HEK293 (cell line): ENCODE data around the gene SNORC.

ENCODE experiments used
- ZBTB49 ChIP-seq: fragments of 450-650 bp; formaldehyde crosslinking; IDR thresholded peaks from 2 replicates; pipeline ENCODE4 v1.5.1; 2016; ENCODE audit warnings: missing biosample characterization, missing genetic modification characterization, low read depth
- ZNF354C ChIP-seq: fragments of 450-650 bp; formaldehyde crosslinking; IDR thresholded peaks from 2 replicates; pipeline ENCODE4 v1.5.1; 2016; ENCODE audit warnings: missing biosample characterization, missing genetic modification characterization, low read depth, borderline replicate concordance
- ZNF416 ChIP-seq: fragments of 450-650 bp; formaldehyde crosslinking; IDR thresholded peaks from 2 replicates; pipeline ENCODE4 v1.5.1; 2016; ENCODE audit warnings: missing biosample characterization, missing genetic modification characterization

DNA sequence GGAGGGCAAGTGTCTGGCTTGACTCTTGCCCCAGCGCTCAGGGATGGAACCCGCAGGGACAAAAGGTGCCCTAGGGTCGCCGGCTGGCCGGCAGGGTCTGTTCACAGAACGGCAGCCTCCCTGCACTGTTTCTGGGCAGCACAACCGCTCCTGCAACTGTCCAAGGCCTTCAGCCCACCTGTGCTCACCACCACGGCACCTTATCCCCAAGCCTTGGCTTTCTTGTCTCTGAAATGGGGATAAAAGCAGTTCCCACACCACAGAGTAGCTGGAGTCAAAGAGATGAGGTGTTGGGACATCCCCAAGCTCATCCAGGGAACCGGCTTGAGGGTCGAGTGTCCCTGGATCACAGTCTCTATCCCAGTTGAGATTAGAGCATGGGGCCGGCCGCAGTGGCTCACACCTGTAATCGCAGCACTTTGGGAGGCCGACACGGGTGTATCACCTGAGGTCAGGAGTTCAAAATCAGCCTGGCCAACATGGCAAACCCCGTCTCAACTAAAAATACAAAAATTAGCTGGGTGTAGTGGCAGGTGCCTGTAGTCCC, 4.7 kb downstream of the SNORC start:
- TF ChIP-seq ZBTB49 (no peak), ZNF354C (tag by site-specific recombination) (no peak), ZNF416 (tag by site-specific recombination) (no peak)
